GM20431 (cell line): Measurements from ENCODE around the gene WDR59.
"Not testable (repeated sequence)": the region's sequence is repeated elsewhere in the genome, so short reads cannot be mapped to it uniquely, and the experiment has no call there.

Source experiments
- in situ Hi-C: fragments of 300-500 bp; cut with MseI, MboI; formaldehyde crosslinking; loops from one replicate; pipeline ENCODE4 v1.15.0; 2020; ENCODE audit warnings: low sequenced_read_pairs; ENCODE audit not compliant: unreplicated experiment

WDR59 gene, protein sequence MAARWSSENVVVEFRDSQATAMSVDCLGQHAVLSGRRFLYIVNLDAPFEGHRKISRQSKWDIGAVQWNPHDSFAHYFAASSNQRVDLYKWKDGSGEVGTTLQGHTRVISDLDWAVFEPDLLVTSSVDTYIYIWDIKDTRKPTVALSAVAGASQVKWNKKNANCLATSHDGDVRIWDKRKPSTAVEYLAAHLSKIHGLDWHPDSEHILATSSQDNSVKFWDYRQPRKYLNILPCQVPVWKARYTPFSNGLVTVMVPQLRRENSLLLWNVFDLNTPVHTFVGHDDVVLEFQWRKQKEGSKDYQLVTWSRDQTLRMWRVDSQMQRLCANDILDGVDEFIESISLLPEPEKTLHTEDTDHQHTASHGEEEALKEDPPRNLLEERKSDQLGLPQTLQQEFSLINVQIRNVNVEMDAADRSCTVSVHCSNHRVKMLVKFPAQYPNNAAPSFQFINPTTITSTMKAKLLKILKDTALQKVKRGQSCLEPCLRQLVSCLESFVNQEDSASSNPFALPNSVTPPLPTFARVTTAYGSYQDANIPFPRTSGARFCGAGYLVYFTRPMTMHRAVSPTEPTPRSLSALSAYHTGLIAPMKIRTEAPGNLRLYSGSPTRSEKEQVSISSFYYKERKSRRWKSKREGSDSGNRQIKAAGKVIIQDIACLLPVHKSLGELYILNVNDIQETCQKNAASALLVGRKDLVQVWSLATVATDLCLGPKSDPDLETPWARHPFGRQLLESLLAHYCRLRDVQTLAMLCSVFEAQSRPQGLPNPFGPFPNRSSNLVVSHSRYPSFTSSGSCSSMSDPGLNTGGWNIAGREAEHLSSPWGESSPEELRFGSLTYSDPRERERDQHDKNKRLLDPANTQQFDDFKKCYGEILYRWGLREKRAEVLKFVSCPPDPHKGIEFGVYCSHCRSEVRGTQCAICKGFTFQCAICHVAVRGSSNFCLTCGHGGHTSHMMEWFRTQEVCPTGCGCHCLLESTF

DNA sequence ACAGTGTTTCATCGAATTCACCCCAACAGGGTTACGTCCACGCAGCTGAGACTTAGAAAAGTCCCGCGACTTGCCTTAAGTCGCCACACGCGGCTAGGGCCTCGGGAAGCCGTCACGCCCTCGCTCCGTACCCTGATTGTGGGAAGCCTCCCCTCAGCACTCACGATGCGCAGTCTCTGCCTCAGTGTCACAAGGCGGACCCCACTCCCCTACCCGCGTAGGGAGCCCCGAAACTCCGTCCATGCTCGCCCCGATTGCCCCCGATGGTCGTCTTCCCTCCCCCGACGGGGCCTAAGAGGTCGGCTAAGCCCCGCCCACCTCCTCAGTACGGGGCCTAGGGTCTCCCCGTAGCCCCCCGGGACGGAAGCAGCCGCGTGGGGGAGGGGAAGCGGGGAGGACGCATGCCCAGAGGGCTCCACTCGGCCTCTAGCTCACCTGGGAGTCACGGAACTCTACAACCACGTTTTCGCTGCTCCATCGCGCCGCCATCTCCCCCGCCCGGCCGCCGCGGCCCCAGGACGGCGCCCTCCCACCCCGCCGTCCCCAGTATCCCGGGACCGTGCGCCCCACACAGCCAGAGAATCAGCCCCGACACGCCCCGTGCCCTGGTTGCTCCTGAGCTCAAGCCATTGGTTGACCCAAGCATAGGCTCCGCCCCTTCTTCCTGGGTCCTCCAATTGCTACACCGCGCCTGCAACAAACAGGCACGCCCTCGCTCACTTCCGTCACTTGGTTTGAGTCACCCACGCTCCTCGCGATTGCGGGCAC lies at the start of gene WDR59:
WDR59 (minus strand) TSS at position 595 of the 768 bp plus-strand sequence; CDS start at position 489, 106 bp downstream.
- in situ Hi-C loops = no loop called here

DNA sequence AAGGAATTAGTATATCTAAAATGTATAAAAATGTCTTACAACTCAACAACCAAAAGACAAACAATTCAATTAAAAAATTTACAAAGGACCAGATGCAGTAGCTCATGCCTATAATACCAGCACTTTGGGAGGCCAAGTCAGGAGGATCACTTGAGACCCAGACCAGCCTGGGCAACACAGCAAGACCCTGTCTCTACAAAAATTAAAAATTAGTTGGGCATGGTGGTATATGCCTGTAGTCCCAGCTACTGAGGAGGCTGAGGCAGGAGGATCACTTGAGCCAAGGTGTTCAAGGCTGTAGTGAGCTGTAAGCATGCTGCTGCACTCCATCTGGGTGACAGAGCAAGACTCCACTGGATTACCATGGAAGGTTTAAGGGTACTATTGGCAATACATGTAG lies 47.7 kb upstream of the WDR59 start:
- in situ Hi-C loops = no loop called here

DNA sequence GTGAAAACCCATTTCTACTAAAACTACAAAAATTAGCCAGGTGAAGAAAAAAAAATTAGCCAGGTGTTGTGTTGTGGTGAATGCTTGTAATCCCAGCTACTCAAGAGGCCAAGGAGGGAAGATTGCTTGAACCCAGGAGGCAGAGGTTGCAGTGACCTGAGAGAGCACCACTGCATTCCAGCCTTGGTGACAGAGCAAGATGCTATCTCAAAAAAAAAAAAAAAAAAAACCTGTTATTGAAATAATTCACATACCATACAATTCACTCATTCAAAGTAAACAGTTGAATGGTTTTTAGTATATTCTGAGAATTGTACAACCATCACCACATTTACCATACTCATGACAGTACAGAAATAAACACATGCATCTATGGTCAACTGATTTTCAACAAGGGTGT lies 44.9 kb upstream of the WDR59 start:
- in situ Hi-C loops = no loop called here

DNA sequence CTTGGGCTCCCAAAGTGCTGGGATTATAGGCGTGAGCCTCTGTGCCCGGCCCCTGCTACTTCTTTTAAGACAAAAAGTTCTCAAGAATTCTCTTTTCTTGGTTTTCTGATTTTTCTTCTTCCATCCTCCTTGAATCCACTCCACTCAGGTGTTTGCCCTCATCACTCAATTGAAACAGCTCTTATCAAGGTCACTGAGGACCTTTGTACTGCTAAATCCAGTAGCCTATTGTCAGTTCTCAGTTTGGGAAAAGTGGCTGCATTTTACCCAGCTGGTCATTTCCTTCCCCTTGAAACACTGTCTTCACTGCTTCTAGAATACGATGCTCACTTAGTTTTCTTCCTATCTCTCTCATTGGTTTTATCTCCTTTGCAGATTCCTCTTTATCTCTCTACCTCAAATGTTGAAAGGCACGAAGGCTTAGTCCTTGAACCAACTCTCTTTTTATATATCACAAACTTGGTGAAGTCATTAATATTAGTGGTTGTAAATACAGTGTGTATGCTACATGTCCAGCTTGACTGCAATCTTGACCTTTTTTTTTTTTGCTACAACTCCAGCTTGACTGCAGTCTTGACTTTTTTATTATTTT lies 43.7 kb upstream of the WDR59 start:
- in situ Hi-C loops = no loop called here

DNA sequence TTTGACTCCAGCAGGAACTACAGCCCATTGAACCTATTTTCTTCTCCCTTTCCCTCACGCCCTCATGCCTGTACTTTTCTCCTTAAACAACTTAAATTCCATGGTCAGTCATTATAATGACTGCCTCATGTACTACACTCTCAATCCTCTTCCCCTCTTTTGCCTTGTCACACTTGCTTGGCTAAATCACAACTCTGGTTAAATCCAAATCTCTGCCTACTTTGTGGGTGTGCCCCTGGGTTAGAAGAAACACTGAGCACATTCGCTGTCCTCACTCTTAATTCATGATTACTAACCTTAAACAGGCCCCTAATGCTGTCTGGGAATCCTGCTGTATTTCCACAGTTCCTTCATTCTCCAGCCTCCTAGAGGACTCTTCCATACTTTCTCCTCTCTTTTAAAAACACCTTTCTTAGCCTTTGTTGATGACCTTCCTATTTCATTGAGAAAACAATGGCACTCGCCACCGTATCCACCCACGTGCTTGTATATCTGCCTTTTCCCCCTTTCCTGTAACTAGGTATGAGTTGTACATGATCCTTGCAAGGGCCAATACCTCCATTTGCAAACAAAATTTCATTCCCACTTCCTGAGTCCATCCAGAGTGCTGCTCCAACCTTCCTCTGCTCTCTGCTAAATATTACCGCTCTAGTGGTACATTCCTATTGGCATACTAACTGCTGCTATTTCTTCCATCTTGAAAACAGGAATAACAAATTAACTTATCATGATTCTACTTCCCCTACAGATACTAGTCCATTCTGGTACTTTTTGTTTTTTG lies 42.8 kb upstream of the WDR59 start:
- in situ Hi-C loops = no loop called here

DNA sequence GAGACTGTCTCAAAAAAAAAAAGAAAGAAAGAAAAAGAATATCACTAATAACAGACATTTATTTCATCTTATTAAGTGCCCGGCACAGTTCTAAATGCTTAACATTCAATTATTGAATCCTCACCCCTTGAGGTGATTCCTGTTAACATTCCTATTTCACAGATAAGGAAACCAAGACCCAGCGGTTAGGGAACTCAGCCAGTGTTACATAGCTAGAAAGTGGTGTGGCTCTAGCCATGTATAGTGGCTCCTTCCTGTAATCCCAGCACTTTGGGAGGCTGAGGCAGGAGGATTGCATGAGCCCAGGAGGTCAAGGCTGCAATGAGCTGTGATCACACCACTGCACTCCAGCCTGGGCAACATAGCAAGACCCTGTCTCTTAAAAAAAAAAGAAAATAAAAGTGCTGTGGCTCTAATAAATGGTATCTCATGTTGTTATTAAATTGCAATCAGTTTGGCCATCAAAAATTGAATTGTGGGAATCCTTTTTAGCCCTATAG lies 42.0 kb upstream of the WDR59 start:
- in situ Hi-C loops = no loop called here

DNA sequence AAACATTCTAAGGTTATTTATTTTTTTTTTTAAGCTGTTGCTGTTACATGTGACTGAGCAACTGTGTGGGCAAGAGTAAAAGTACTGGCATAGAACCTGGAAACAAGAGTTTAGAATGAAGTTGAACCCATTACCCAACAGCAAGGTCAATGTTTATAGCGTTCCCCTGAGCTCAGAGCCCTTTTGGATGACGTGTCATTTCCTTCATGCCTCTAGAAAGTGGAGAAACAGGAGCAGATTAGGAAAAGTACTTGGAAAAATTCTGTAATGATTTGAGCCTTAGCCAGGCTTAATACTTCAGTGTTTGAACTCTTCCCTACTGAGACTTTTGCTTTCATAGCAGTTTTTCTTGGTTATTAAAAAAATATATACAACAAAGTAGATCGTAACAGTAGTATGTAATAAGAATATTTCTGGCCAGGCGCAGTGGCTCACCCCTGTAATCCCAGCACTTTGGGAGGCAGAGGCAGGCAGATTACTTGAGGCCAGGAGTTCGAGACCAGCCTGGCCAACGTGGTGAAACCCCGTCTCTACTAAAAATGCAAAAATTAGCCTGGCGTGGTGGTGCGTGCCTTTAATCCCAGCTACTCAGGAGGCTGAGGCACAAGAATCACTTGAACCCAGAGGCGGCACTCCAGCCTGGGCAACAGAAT lies 41.4 kb upstream of the WDR59 start:
- in situ Hi-C loops = not testable (repeated sequence)

DNA sequence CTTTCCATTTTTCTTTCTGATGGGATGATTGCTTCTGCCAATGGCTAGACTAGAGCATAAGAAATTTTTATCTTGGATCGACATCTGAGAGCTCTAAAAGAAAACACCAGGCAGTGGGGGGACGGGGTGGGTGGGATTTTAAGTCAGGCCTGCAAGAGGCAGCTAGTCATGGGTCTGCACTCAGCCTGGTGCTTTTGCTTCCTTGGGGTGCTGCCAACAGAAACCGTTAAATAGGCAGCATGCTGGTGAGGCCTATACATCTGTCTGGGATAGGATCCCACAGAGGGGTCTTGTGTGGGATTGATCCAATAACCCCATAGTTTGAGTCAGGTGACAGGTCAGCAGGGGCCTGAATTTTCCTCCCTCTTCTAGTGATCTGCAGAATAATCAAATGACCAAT lies 40.8 kb upstream of the WDR59 start:
- in situ Hi-C loops = no loop called here

DNA sequence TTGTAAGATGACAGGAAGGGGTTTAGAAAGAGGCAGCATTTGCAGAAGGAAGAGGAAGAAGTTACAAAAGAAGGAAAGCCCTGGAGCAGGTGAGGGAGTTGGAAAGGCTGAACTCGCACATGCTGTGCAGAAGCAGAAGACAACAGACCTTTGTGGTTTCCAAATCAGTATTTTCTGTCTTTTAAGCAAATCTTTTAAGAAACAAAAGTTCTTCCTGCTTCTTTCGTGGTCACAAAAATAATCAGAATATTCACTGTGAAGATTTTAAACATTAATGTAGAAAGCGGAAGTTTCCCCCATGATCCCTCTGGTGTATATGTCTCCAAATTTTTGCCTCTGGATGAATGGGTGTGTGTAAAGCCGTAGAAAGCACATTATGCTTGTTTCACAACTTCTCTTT lies 39.7 kb upstream of the WDR59 start:
- in situ Hi-C loops = no loop called here

DNA sequence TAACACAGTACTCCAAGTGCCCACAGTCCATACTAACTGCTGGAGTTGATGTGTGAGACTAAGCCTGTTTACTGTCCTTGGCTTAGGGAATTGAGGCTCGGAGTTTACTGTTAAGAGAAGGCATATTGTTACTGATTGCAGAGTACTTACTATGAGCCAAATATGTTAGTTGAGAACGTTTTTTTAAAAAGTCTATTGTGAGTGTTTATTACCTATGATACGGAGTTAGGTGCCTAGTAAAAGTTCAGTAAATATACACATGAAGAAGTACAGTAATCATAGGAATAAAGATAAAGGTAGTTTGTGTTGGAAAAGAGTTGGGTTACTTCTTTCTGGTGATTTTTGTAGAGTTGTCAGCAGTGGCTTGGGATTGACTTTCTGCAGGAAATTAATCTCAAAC lies 39.3 kb upstream of the WDR59 start:
- in situ Hi-C loops = no loop called here

DNA sequence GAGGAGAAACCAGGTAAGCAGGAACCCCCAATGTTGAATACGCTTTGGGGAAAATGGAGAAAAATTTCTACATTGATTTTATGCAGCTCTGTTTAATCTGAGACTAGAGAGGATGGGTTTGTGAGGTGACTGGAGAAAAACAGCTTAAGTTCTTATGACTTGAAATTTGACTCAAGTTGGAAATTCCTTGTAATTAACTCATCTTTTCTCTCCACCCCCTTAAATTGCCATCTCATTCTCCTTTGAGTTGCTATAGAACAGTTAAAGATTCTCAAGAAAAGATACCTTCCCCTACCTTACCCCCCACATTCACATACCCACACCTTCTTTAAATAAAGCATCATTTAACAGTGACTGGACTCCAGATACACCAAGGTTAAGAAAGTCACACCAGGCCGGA lies 38.1 kb upstream of the WDR59 start:
- in situ Hi-C loops = no loop called here

DNA sequence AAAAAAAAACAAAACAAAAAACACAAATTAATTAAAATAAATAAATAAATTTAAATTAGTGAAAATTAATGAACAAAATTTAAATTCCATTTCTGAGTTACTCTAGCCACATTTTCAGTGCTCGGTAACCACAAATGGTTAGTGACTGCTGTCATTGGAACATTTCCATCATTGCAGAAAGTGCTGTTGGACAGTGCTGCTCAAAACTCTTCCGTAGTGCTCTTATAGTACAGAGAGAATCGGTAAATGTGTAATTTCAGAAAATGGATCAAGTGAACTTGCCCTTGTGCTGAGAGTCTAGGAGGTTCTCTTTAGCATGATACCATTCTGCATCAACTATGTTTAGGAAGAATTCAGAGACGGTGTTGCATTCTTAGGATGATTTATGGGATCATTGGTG lies 37.6 kb upstream of the WDR59 start:
- in situ Hi-C loops = no loop called here

DNA sequence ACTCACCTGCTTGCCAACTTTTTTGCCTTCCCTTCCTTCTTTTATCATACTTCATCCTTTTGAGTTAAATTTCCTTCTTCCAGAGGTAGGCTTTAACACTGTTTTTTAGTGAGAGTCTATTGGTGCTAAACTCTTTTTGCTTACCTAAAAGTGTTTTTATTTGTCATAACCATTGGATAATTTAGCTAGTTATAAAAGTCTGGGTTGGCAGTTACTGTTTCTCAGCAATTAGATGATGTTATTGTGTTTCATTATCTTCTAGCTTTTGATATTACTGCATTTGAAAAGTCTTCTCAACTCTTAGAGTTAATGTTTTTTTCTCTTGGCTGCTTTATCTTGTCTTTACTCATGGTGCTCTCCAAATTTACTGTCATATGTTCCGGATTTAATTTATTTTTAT lies 36.5 kb upstream of the WDR59 start:
- in situ Hi-C loops = no loop called here

DNA sequence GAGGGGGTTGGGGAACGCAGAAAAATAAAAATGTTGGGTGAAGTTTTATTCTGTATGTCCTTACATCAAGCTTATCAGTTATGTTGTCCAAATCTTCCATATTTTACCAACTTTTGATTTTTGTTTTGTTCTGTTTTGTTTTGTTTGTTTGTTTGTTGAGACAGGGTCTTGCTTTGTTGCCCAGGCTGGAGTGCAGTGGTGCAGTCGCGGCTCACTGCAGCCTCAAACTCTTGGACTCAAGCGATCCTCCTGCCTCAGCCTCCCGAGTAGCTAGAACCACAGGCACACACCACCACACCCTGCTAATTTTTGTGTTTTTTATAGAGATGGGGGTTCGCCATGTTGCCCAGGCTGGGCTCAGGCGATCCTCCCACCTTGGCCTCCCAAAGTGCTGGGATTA lies 34.7 kb upstream of the WDR59 start:
- in situ Hi-C loops = no loop called here

DNA sequence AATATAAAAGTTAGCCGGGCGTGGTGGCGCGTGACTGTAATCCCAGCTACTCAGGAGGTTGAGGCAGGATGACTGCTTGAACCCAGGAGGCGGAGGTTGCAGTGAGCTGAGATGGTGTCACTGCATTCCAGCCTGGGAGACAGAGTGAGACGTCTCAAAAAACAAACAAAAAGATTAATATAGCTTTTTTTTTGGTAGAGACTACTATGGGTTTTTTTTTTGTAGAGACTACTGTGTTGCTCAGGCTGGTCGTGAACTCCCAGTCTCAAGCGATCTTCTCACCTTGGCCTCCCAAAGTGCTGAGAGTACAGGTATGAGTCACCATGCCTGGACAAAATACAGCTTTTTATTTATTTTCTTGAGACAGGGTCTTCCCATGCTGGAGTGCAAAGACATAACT lies 34.1 kb upstream of the WDR59 start:
- in situ Hi-C loops = no loop called here

DNA sequence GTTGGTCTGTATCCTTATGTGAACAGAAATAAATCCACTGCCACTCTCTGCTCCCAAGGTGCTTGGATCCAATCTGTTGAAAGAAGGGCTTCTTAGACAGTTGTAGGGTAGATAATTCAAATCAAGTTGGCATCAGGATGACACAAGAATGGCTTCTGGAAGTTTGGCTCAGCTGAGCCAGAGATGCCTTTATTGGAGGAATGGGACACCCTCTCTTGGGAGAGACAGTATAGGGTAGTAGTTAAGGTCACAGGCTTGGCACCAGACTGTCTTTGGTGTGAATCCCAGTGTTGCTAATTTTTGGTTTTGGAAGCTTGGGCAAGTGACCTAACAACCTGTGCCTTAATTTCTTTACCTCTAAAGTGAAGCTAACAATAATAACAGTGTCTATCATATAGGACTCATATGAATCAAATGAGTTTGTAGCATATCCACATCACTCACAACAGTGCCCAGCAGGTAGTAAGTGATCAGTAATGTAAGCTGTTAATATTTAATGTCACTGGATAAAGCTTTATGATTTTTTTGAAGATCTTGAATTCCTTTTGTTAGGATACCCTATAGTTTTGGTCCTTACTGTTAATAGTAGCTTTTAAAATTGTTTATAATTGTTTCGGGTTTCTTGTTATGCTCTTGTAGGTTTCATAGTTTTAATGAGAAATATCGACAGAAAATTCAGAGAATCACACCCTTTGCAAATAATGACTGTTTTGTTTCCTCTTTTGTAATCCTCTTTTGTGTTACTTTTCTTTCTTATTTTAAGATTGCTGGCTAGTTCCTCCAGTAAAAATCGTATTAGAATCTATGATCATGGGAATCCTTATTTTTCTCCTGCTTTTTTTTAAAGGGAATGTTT lies 33.0 kb upstream of the WDR59 start:
- in situ Hi-C loops = no loop called here

DNA sequence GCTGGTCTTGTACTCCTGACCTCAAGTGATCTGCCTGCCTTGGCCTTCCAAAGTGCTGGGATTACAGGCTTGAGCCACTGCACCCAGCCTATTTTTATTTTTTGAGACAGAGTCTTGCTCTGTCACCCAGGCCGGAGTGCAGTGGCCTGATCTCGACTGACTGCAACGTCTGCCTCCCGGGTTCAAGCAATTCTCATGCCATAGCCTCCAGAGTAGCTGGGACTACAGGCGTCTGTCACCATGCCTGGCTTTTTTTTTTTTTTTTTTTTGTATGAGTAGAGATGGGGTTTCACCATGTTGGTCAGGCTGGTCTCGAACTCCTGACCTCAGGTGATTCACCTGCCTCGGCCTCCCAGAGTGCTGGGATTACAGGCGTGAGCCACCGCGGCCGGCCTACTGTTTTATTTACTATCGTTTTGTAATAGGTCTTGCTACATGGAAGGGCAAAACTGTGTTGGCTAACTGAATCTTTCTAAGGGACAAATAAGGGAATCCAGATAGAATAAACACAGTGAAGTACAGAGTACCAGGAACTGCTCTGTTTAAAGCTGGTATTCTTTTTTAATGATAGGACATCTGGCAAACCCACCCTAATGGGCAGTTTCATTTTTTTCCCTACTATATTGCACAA lies 31.6 kb upstream of the WDR59 start:
- in situ Hi-C loops = not testable (repeated sequence)
